ENCODE measurements around the gene CCDC6.

GRCh38 chr10:59922907-59923306, 16.6 kb upstream of the CCDC6 start:
- no peak for TF ChIP-seq CTCF (IDR thresholded peaks at IDR 0.05; ENCODE audit: low read length)
- no peak for TF ChIP-seq EZH2 (IDR thresholded peaks at IDR 0.05; ENCODE audit: borderline replicate concordance, low read length)

Measured in OCI-LY1 (cell line).